CD4-positive, alpha-beta memory T cell (primary cell): ENCODE data around the gene MDH2. TPM values are rescaled to one million over a fixed set of nuclear protein-coding genes. Genes with fewer than 3 reads are reported as not detected.
"Not testable (repeated sequence)": the region's sequence is repeated elsewhere in the genome, so short reads cannot be mapped to it uniquely, and the experiment has no call there.

Experiments used
- CTCF ChIA-PET: fragments of 350-600 bp; sonication (Branson Sonifier 250); formaldehyde crosslinking; loops from one replicate; lab custom pipeline; 2021; ENCODE audit warnings: inconsistent platforms; ENCODE audit not compliant: partially characterized antibody; lab: Charles Lee
- POLR2A ChIA-PET: fragments of 350-600 bp; sonication (Branson Sonifier 250); formaldehyde crosslinking; loops from one replicate; lab custom pipeline; 2021; ENCODE audit not compliant: partially characterized antibody; lab: Charles Lee
- DNase-seq, 5 donors: peaks; one replicate each; pipeline versions ENCODE4 v3.0.0 to v3.0.0-alpha.2; 2020 to 2022; ENCODE audit warnings: mixed read lengths in 1 of 5
- H3K27ac ChIP-seq: one replicate; pipeline ENCODE4 v1.7.0; 2013; ENCODE audit warnings: low read depth, low read length
- H3K27me3 ChIP-seq: 2 replicates; pipeline ENCODE4 v1.7.0; 2013; ENCODE audit warnings: mild to moderate bottlenecking, low read length, moderate library complexity; ENCODE audit not compliant: insufficient read depth
- H3K36me3 ChIP-seq: 2 replicates; pipeline ENCODE4 v1.7.0; 2013; ENCODE audit warnings: mild to moderate bottlenecking, low read length, moderate library complexity; ENCODE audit not compliant: insufficient read depth
- H3K4me1 ChIP-seq: 2 replicates; pipeline ENCODE4 v1.7.0; 2013; ENCODE audit warnings: mild to moderate bottlenecking, low read length, moderate library complexity; ENCODE audit not compliant: insufficient read depth
- H3K4me3 ChIP-seq, 2 donors: one replicate each; pipeline ENCODE4 v1.7.0; 2013; ENCODE audit warnings: low read length in 2 of 2, mild to moderate bottlenecking in 1 of 2
- H3K9me3 ChIP-seq, 2 donors: one replicate each; pipeline ENCODE4 v1.7.0; 2013; ENCODE audit warnings: low read length in 2 of 2, control low read depth in 1 of 2; ENCODE audit not compliant: control insufficient read depth in 1 of 2
- H3K27ac Mint-ChIP-seq, 7 donors: one replicate each; pipeline ENCODE4 v1.8.0; 2020 to 2021; ENCODE audit warnings: mixed read lengths in 7 of 7, mild to moderate bottlenecking in 6 of 7, inconsistent platforms in 3 of 7, moderate library complexity in 3 of 7
- H3K27me3 Mint-ChIP-seq, 2 donors: one replicate each; pipeline ENCODE4 v1.8.0; 2020 to 2021; ENCODE audit warnings: mixed read lengths in 2 of 2
- H3K36me3 Mint-ChIP-seq, 2 donors: one replicate each; pipeline ENCODE4 v1.8.0; 2020 to 2021; ENCODE audit warnings: mixed read lengths in 2 of 2, inconsistent platforms in 1 of 2, mild to moderate bottlenecking in 1 of 2
- H3K4me1 Mint-ChIP-seq, 4 donors: one replicate each; pipeline ENCODE4 v1.8.0; 2020 to 2021; ENCODE audit warnings: mixed read lengths in 4 of 4, mild to moderate bottlenecking in 1 of 4
- H3K4me3 Mint-ChIP-seq, 8 donors: one replicate each; pipeline ENCODE4 v1.8.0; 2020 to 2021; ENCODE audit warnings: mixed read lengths in 8 of 8, mild to moderate bottlenecking in 7 of 8, moderate library complexity in 6 of 8, inconsistent platforms in 3 of 8
- H3K9me3 Mint-ChIP-seq, 8 donors: one replicate each; pipeline ENCODE4 v1.8.0; 2020 to 2021; ENCODE audit warnings: mixed read lengths in 8 of 8, mild to moderate bottlenecking in 5 of 8, inconsistent platforms in 3 of 8, moderate library complexity in 1 of 8
- intact Hi-C: fragments of 100-400 bp; cut with micrococcal nuclease; formaldehyde crosslinking; loops from one replicate; pipeline ENCODE4 v1.15.1; 2023
- polyA plus RNA-seq, 2 donors: library from polyadenylated mRNA; unstranded; fragments of 300-500 nt; fragmentation: Illumina TruSeq; gene quantifications; one replicate each; pipeline ENCODE4 v1.2.3, GENCODE V29; 2021
- total RNA-seq, 2 experiments: library from RNA; stranded (reverse); gene quantifications; one replicate each; pipeline ENCODE4 v1.2.3, GENCODE V29; 2021

The MDH2 gene
- total and polyA plus RNA-seq, 4 experiments from 2014 or later, result 79.8 to 159 (median 118) TPM

- POLR2A ChIA-PET, result not testable (repeated sequence)
Observed at GRCh38 chr7:76093531-76093930, 45.6 kb downstream of the MDH2 start.

GRCh38 chr7:76094326-76094725, 46.4 kb downstream of the MDH2 start:
- H3K27ac ChIP-seq, POLR2A ChIA-PET: not testable (repeated sequence)

More at GRCh38 chr7:76093531-76093930, 45.6 kb downstream of the MDH2 start:
- H3K27ac ChIP-seq, H3K36me3 Mint-ChIP-seq, H3K36me3 ChIP-seq, CTCF ChIA-PET, H3K9me3 Mint-ChIP-seq, H3K4me3 ChIP-seq, H3K27me3 ChIP-seq, intact Hi-C loops, H3K4me1 ChIP-seq, H3K9me3 ChIP-seq, H3K27ac Mint-ChIP-seq, H3K4me1 Mint-ChIP-seq, H3K4me3 Mint-ChIP-seq, DNase-seq: not testable (repeated sequence)
- peaks cover 4 to 11% of the 10 kb centered on the region in 2 donors for H3K27me3 Mint-ChIP-seq

GRCh38 chr7:76095908-76096307, 48.0 kb downstream of the MDH2 start:
- H3K4me3 ChIP-seq, result no peak overlapping the region
- H3K4me1 Mint-ChIP-seq, result no peaks in the 10 kb centered on the region

More at GRCh38 chr7:76094326-76094725, 46.4 kb downstream of the MDH2 start:
- H3K9me3 ChIP-seq, H3K27me3 ChIP-seq, H3K27ac Mint-ChIP-seq, H3K36me3 Mint-ChIP-seq, H3K9me3 Mint-ChIP-seq, H3K36me3 ChIP-seq, H3K4me3 ChIP-seq, CTCF ChIA-PET, H3K4me1 Mint-ChIP-seq, DNase-seq, H3K4me1 ChIP-seq, intact Hi-C loops, H3K4me3 Mint-ChIP-seq: not testable (repeated sequence)
- peaks cover 4 to 11% of the 10 kb centered on the region in 2 donors for H3K27me3 Mint-ChIP-seq

GRCh38 chr7:76101693-76102437, 54.0 kb downstream of the MDH2 start:
- H3K9me3 ChIP-seq, H3K36me3 Mint-ChIP-seq, CTCF ChIA-PET, intact Hi-C loops, H3K4me1 ChIP-seq, H3K4me3 Mint-ChIP-seq, H3K4me1 Mint-ChIP-seq, DNase-seq, H3K4me3 ChIP-seq, H3K27me3 Mint-ChIP-seq, H3K27ac ChIP-seq, H3K36me3 ChIP-seq, H3K27me3 ChIP-seq, H3K27ac Mint-ChIP-seq, POLR2A ChIA-PET, H3K9me3 Mint-ChIP-seq: not testable (repeated sequence)

More at GRCh38 chr7:76095908-76096307, 48.0 kb downstream of the MDH2 start:
- intact Hi-C loops, result no loop called here
- Mint-ChIP-seq H3K27ac (no peak overlapping the region), H3K36me3 (no peaks in the 10 kb centered on the region), H3K27me3 (peaks cover 4 to 11% of the 10 kb centered on the region in 2 donors), H3K4me3 (no peak overlapping the region), H3K9me3 (peaks cover 0 to 3% (median 0%) of the 10 kb centered on the region in 8 donors)
- Histone ChIP-seq H3K9me3 (no peaks in the 10 kb centered on the region), H3K27ac (no peak overlapping the region), H3K27me3 (no peaks in the 10 kb centered on the region), H3K4me1 (no peaks in the 10 kb centered on the region), H3K36me3 (no peaks in the 10 kb centered on the region)
- ChIA-PET CTCF (no interaction called here), POLR2A (no interaction called here)
- DNase-seq, result no peak

- H3K9me3 ChIP-seq, H3K4me1 Mint-ChIP-seq, H3K27ac Mint-ChIP-seq, H3K36me3 ChIP-seq, DNase-seq, H3K4me3 Mint-ChIP-seq, H3K27me3 ChIP-seq, H3K27ac ChIP-seq, H3K36me3 Mint-ChIP-seq, H3K4me3 ChIP-seq, H3K4me1 ChIP-seq, CTCF ChIA-PET, H3K9me3 Mint-ChIP-seq, POLR2A ChIA-PET, H3K27me3 Mint-ChIP-seq, intact Hi-C loops: not testable (repeated sequence)
Observed at GRCh38 chr7:76103788-76104187, 55.9 kb downstream of the MDH2 start.

- H3K27me3 Mint-ChIP-seq, H3K27me3 ChIP-seq, H3K27ac Mint-ChIP-seq, H3K9me3 ChIP-seq, H3K27ac ChIP-seq, H3K36me3 ChIP-seq, DNase-seq, CTCF ChIA-PET, H3K4me3 ChIP-seq, POLR2A ChIA-PET, intact Hi-C loops, H3K4me3 Mint-ChIP-seq, H3K4me1 Mint-ChIP-seq, H3K9me3 Mint-ChIP-seq, H3K4me1 ChIP-seq, H3K36me3 Mint-ChIP-seq: not testable (repeated sequence)
Observed at GRCh38 chr7:76106130-76106529, 58.2 kb downstream of the MDH2 start.

GRCh38 chr7:76106893-76107292, 59.0 kb downstream of the MDH2 start:
- no peak for DNase-seq
- H3K4me1 ChIP-seq, result no peaks in the 10 kb centered on the region
- H3K27me3 ChIP-seq, result no peaks in the 10 kb centered on the region
- no peak overlapping the region for H3K27ac ChIP-seq
- intact Hi-C loops, result no loop called here
- ChIA-PET POLR2A (no interaction called here), CTCF (no interaction called here)
- Mint-ChIP-seq H3K4me3 (no peak overlapping the region), H3K27me3 (peaks cover 0 to under 1% of the 10 kb centered on the region in 2 donors), H3K27ac (no peak overlapping the region), H3K9me3 (no peaks in the 10 kb centered on the region), H3K4me1 (no peaks in the 10 kb centered on the region), H3K36me3 (no peaks in the 10 kb centered on the region)
- no peaks in the 10 kb centered on the region for H3K9me3 ChIP-seq
- no peaks in the 10 kb centered on the region for H3K36me3 ChIP-seq
- H3K4me3 ChIP-seq, result no peak overlapping the region
